Astrocyte (in vitro differentiated cells and primary cell): ENCODE data around the gene FBXO31. TPM values are rescaled to one million over a fixed set of nuclear protein-coding genes. Genes with fewer than 3 reads are reported as not detected.
A peak's percentile ranks its signal among the peaks of the same experiment; 100 is the strongest.
"Not testable (repeated sequence)": the region's sequence is repeated elsewhere in the genome, so short reads cannot be mapped to it uniquely, and the experiment has no call there.

Experiments used
- DNase-seq: peaks from one replicate; pipeline ENCODE4 v3.0.0-alpha.2; 2010; ENCODE audit warnings: low read depth
- FAIRE-seq: peaks from 2 replicates; lab custom pipeline; 2011; peaks lifted over from hg19 to GRCh38; lab: Jason Lieb, UNC
- H2AFZ ChIP-seq: 2 replicates; pipeline ENCODE4 v1.6.0; 2012; ENCODE audit warnings: low read depth, low read length, inconsistent platforms
- H3K27ac ChIP-seq: 2 replicates; pipeline ENCODE4 v1.5.1; 2011; ENCODE audit warnings: low read depth, low read length, inconsistent platforms
- H3K27me3 ChIP-seq: 2 replicates; pipeline ENCODE4 v1.6.0; 2011; ENCODE audit warnings: low read length, inconsistent platforms; ENCODE audit not compliant: insufficient read depth
- H3K36me3 ChIP-seq: 2 replicates; pipeline ENCODE4 v1.5.1; 2011; ENCODE audit warnings: low read length, inconsistent platforms; ENCODE audit not compliant: insufficient read depth
- H3K4me1 ChIP-seq: 2 replicates; pipeline ENCODE4 v1.5.1; 2011; ENCODE audit warnings: low read length, inconsistent platforms; ENCODE audit not compliant: insufficient read depth
- H3K4me2 ChIP-seq: 2 replicates; pipeline ENCODE4 v1.6.0; 2012; ENCODE audit warnings: low read length, inconsistent platforms
- H3K4me3 ChIP-seq: 2 replicates; pipeline ENCODE4 v1.5.1; 2011; ENCODE audit warnings: low read depth, mild to moderate bottlenecking, low read length, inconsistent platforms; ENCODE audit not compliant: insufficient read depth
- H3K79me2 ChIP-seq: 2 replicates; pipeline ENCODE4 v1.6.0; 2012; ENCODE audit warnings: mild to moderate bottlenecking, low read length, inconsistent platforms; ENCODE audit not compliant: insufficient read depth
- H3K9ac ChIP-seq: 2 replicates; pipeline ENCODE4 v1.6.0; 2012; ENCODE audit warnings: mild to moderate bottlenecking, low read length, inconsistent platforms
- H3K9me3 ChIP-seq: 2 replicates; pipeline ENCODE4 v1.5.1; 2012; ENCODE audit warnings: low read depth, mild to moderate bottlenecking, low read length, inconsistent platforms; ENCODE audit not compliant: insufficient read depth
- H4K20me1 ChIP-seq: 2 replicates; pipeline ENCODE4 v1.6.0; 2012; ENCODE audit warnings: low read length, inconsistent platforms; ENCODE audit not compliant: insufficient read depth
- H3K27ac Mint-ChIP-seq: one replicate; pipeline ENCODE4 v1.8.0; 2021; ENCODE audit warnings: mild to moderate bottlenecking, mixed read lengths; ENCODE audit not compliant: unreplicated experiment
- H3K27me3 Mint-ChIP-seq: one replicate; pipeline ENCODE4 v1.8.0; 2021; ENCODE audit warnings: low read depth, mixed read lengths; ENCODE audit not compliant: unreplicated experiment
- H3K36me3 Mint-ChIP-seq: one replicate; pipeline ENCODE4 v1.8.0; 2021; ENCODE audit warnings: low read depth, mixed read lengths; ENCODE audit not compliant: unreplicated experiment
- H3K4me1 Mint-ChIP-seq: one replicate; pipeline ENCODE4 v1.8.0; 2021; ENCODE audit warnings: low read depth, mixed read lengths; ENCODE audit not compliant: unreplicated experiment
- H3K4me3 Mint-ChIP-seq: one replicate; pipeline ENCODE4 v1.8.0; 2021; ENCODE audit warnings: mild to moderate bottlenecking, moderate library complexity, mixed read lengths; ENCODE audit not compliant: unreplicated experiment
- H3K9me3 Mint-ChIP-seq: one replicate; pipeline ENCODE4 v1.8.0; 2021; ENCODE audit warnings: mild to moderate bottlenecking, mixed read lengths; ENCODE audit not compliant: unreplicated experiment
- EZH2 ChIP-seq: IDR thresholded peaks from 2 replicates; pipeline ENCODE4 v1.6.1; 2012; ENCODE audit warnings: mild to moderate bottlenecking, low read length, inconsistent platforms; ENCODE audit not compliant: insufficient read depth
- total RNA-seq: library from RNA; stranded (reverse); gene quantifications from 2 replicates; pipeline ENCODE4 v1.2.1, GENCODE V29; 2021
- TF ChIP-seq, protein P1 (sequence below): IDR thresholded peaks from 2 replicates; pipeline ENCODE4 v1.5.1; 2011; ENCODE audit warnings: low read depth, mild to moderate bottlenecking, inconsistent platforms, low read length, moderate library complexity; ENCODE audit not compliant: insufficient read depth

Gene FBXO31
- total RNA-seq, 1 donor from 2014 or later, result 34.9 TPM

DNA sequence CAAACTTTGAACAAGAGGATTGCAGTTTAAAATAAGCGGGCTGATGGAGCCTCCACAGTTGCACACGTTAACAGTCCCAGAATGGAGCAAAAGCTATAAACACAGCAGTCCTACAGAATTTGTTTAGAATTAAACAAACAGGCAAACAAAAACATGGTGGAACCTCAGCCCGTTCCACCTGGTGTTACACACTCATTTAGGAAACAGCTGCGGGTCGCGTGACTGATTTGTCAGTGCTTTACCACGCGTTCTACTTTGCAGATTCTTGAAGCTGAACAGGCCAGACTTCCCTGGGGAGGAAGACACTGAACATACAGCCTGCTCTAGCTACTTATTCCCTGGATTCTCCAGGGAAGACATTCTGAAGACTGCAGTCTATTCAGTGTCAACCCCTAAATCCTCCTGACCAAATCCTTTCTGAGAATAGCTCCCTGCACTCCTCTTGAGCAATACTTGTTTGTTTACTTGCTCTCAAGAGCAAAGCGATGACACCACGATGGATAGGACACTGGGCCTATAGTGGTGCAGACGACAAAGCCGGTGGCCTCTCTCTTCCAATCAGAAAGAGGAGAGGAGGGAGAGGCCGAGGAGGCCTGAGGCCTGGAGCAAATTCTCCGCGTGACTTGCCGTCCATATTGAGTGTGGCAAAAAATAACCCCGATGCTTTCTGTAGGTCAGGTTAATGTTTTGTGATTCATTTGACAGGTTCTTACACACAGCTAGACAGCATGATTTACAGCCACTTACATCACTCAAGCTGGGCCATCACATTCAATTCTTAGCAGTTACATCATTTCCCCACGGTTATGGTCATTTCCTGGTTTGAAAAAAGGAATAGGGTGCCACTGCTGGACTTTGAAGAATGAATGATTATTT, 4.6 kb upstream of the FBXO31 start:
- no peaks in the 10 kb centered on the region for H3K27me3 ChIP-seq
- peaks cover 16% of the 10 kb centered on the region for H3K4me1 ChIP-seq
- no peaks in the 10 kb centered on the region for H3K36me3 ChIP-seq
- H3K4me1 Mint-ChIP-seq, result peaks cover 17% of the 10 kb centered on the region
- H4K20me1 ChIP-seq, result peaks cover 5% of the 10 kb centered on the region
- no peaks in the 10 kb centered on the region for H3K27me3 Mint-ChIP-seq
- peak overlapping the region; percentile 9 for H3K4me3 ChIP-seq
- H3K36me3 Mint-ChIP-seq, result peaks cover under 1% of the 10 kb centered on the region
- DNase-seq (peak; percentile 99), FAIRE-seq (peak; percentile 63)
- no peaks in the 10 kb centered on the region for H3K9me3 ChIP-seq
- peaks cover 7% of the 10 kb centered on the region for H3K79me2 ChIP-seq
- H3K27ac ChIP-seq, result peak overlapping the region; percentile 81
- H3K27ac Mint-ChIP-seq, result peak overlapping the region; percentile 94
- TF ChIP-seq EZH2, result no peak
- TF ChIP-seq, protein P1, sequence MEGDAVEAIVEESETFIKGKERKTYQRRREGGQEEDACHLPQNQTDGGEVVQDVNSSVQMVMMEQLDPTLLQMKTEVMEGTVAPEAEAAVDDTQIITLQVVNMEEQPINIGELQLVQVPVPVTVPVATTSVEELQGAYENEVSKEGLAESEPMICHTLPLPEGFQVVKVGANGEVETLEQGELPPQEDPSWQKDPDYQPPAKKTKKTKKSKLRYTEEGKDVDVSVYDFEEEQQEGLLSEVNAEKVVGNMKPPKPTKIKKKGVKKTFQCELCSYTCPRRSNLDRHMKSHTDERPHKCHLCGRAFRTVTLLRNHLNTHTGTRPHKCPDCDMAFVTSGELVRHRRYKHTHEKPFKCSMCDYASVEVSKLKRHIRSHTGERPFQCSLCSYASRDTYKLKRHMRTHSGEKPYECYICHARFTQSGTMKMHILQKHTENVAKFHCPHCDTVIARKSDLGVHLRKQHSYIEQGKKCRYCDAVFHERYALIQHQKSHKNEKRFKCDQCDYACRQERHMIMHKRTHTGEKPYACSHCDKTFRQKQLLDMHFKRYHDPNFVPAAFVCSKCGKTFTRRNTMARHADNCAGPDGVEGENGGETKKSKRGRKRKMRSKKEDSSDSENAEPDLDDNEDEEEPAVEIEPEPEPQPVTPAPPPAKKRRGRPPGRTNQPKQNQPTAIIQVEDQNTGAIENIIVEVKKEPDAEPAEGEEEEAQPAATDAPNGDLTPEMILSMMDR, result no peak
- peak overlapping the region; percentile 66 for H2AFZ ChIP-seq
- peak overlapping the region; percentile 55 for H3K9ac ChIP-seq
- H3K4me2 ChIP-seq, result peak overlapping the region; percentile 67
- peak overlapping the region; percentile 54 for H3K4me3 Mint-ChIP-seq
- H3K9me3 Mint-ChIP-seq, result no peaks in the 10 kb centered on the region

DNA sequence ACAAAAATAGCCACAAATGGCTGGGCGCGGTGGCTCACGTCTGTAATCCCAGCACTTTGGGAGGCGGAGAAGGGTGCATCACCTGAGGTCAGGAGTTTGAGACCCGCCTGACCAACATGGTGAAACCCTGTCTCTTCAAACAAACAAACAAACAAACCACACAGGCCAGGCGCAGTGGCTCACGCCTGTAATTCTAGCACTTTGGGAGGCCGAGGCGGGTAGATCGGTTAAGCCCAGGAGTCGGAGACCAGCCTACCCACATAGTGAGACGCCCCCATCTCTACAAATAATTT, 1.2 kb upstream of the FBXO31 start:
- DNase-seq, FAIRE-seq, H3K9me3 ChIP-seq, H3K9me3 Mint-ChIP-seq, H3K27me3 Mint-ChIP-seq, H3K27ac Mint-ChIP-seq, H3K36me3 ChIP-seq, H3K36me3 Mint-ChIP-seq, H3K27ac ChIP-seq, H3K27me3 ChIP-seq: not testable (repeated sequence)
- Histone ChIP-seq H2AFZ (peak overlapping the region; percentile 88), H3K4me2 (peak overlapping the region; percentile 96), H3K4me3 (peak overlapping the region; percentile 72), H3K4me1 (peaks cover 31% of the 10 kb centered on the region), H3K9ac (peak overlapping the region; percentile 85), H4K20me1 (peaks cover 27% of the 10 kb centered on the region), H3K79me2 (peaks cover 32% of the 10 kb centered on the region)
- H3K4me1 Mint-ChIP-seq, result peaks cover 41% of the 10 kb centered on the region
- H3K4me3 Mint-ChIP-seq, result peak overlapping the region; percentile 76

DNA sequence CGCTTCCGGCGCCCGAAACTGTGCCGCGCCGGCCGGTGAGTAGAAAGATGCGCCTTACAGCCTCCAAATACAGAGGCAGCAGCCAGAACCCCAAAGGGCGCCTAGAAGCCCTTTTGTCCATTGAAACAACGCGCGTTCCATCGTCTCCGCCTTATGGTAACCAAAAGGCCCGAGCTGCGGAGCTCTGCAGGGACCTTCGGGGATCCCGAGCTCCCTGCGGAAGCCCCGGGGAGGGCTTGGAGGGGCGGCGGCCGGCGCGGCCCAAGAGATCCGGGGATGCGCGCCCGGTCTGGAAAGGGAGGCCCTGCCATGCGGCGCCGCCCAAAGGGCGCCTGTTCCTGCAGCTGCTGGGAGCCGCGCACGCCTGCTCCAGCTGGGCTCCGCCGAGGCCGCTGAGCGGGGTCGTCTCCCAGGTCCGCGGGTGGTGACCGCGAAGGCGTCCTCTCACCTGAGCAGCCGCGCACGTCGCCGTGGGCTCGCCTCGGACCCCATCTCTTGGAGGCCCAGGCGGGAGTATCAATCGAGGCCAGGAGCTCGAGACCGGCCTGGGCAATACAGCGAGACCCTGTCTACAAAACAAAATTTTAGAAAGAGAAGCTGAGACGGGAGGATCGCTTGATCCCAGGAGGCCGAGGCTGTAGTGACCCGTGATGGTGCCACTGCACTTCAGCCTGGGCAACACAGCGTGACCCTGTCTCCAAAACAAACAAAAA, 742 bp upstream of the FBXO31 start:
- no peak for TF ChIP-seq EZH2
- TF ChIP-seq, protein P1, result no peak
- Histone ChIP-seq H3K4me2 (peak overlapping the region; percentile 96), H2AFZ (peak overlapping the region; percentile 88), H3K36me3 (no peaks in the 10 kb centered on the region), H3K9me3 (no peaks in the 10 kb centered on the region), H3K4me3 (peak overlapping the region; percentile 72), H3K4me1 (peaks cover 31% of the 10 kb centered on the region), H4K20me1 (peaks cover 31% of the 10 kb centered on the region), H3K79me2 (peaks cover 37% of the 10 kb centered on the region), H3K9ac (peak overlapping the region; percentile 85), H3K27me3 (no peaks in the 10 kb centered on the region), H3K27ac (peak overlapping the region; percentile 43)
- DNase-seq (no peak), FAIRE-seq (no peak)
- Mint-ChIP-seq H3K4me1 (peaks cover 39% of the 10 kb centered on the region), H3K9me3 (no peaks in the 10 kb centered on the region), H3K27ac (peak overlapping the region; percentile 80), H3K4me3 (peak overlapping the region; percentile 83), H3K36me3 (peaks cover 2% of the 10 kb centered on the region), H3K27me3 (no peaks in the 10 kb centered on the region)
